ENCODE results near the gene LRRK2.
"Not testable (repeated sequence)": the region's sequence is repeated elsewhere in the genome, so short reads cannot be mapped to it uniquely, and the experiment has no call there.

Gene LRRK2

DNA sequence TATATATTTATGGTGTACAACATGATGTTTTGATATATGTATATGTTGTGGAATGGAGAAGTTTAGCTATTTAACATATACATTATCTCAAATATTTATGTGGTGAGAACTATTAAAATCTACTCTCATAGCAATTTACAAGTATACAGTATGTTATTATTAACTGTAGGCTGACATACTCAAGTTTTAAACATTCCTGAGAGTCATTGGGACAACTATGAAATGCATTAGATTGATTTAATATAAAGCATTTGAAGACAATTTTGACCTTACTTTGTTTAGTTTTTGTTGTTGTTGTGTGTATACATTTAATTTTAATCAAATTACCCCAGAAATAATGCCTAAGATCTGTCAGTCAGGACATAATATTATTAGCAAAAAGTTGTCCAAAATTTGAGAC is 99.5 kb downstream of the LRRK2 start:
- DNase-seq: no peak

GRCh38 chr12:40325349-40325960 is 100.7 kb downstream of the LRRK2 start:
- DNase-seq: no peak

DNA sequence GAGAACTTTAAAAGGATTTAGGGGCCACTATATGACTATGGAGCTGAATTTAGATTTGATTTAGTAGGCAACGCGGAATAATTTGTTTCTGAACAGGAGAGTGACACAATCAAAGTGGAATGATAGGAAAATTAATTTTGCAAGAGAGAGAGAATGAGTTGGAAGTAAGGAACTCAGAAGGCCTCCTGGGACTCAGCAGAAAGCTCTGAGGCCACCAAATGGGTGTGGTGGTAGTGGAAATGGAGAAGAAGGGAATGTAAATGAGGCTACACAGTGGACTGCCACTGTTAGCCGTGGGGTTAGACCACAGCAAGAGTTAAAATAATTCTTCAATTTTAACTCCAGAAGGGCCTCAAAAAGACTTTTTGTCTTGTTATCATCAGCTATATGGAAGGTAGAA is 102.7 kb downstream of the LRRK2 start:
- no peak for DNase-seq

GRCh38 chr12:40330180-40330579 is 105.4 kb downstream of the LRRK2 start:
- DNase-seq: no peak

DNA sequence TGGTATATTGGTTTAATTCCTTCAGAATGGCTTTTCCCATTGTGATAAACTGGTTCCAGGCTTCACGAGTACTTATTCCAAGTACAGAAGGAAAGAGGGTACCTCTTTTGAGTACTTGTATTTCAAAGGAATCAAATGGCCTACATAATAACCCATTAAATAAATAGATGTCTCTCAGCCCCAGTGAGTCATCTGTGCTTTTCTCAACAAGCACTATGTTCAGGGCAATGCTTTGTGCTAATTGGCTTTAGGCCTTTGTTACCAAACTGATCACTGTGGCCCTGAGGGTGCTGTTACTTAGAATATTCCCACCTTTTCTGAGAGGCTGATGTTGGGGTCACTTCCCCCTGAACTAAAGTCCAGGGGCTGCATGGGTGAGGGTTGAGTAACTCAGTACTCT is 107.1 kb downstream of the LRRK2 start:
- no peak for DNase-seq

DNA sequence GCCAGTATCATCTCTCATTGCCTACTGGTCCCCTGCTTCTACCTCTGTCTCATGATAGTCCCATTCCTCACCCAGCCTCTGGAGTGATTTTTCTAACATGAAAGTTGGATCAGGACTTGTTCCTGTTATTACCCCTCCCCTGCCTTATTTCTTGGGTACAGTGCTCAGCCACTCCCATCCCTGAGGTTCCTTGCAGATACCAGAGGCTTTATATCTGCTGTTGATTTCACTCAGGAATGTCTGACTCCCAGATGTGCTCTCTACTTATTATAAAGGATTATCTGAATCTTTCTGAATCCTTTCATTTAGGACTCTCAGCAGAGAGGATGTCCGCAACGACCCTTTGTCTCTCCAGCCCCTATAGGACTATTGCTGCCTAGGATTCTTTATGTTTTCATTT is 111.2 kb downstream of the LRRK2 start:
- DNase-seq: no peak

GRCh38 chr12:40336573-40337199 is 111.9 kb downstream of the LRRK2 start:
- DNase-seq: no peak

- no peak for DNase-seq
Measured at GRCh38 chr12:40338071-40338470, 113.3 kb downstream of the LRRK2 start.

DNA sequence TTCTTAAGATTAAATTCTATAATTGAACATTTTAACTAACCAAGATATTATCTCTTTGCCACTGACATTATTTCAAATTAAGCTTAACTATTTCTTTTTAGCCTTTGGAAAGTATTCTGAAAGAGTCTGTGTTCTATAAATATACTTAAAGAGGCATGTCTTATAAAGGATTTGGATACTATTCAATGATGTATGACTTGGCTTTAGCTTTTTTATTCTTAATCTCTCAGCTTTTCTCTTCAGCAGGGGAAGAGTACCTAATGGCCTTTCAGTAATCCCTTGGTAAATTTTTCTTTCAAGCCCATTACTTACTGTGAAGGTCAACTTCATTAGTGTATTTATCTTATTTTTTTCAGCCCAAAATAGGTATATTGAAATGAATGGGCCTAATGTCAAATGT is 113.8 kb downstream of the LRRK2 start:
- DNase-seq: no peak

GRCh38 chr12:40342010-40342409 is 117.2 kb downstream of the LRRK2 start:
- no peak for DNase-seq

GRCh38 chr12:40343124-40343523 is 118.3 kb downstream of the LRRK2 start:
- DNase-seq: no peak

DNA sequence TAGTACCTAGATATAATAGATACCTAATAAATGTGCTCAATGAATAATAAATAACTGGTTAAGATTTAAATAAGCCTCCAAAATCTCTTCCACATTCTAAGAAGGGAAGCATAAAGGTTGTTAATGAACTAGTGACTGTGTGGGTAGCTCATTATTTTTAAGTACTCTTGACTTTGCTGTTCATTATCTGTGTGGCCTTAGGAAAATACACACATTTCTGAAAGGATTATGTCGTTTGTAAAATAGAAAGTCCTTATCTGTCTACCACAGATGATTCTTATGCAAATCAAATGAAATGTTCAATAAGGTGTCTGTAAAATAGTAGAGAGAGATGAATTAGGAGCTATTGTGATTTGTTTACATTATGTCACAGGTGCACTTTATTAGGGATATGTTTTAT is 119.5 kb downstream of the LRRK2 start:
- DNase-seq: no peak

GRCh38 chr12:40351976-40352375 is 127.2 kb downstream of the LRRK2 start:
- no peak for DNase-seq

- DNase-seq: no peak
Measured at GRCh38 chr12:40375076-40375475, 150.3 kb downstream of the LRRK2 start.

DNA sequence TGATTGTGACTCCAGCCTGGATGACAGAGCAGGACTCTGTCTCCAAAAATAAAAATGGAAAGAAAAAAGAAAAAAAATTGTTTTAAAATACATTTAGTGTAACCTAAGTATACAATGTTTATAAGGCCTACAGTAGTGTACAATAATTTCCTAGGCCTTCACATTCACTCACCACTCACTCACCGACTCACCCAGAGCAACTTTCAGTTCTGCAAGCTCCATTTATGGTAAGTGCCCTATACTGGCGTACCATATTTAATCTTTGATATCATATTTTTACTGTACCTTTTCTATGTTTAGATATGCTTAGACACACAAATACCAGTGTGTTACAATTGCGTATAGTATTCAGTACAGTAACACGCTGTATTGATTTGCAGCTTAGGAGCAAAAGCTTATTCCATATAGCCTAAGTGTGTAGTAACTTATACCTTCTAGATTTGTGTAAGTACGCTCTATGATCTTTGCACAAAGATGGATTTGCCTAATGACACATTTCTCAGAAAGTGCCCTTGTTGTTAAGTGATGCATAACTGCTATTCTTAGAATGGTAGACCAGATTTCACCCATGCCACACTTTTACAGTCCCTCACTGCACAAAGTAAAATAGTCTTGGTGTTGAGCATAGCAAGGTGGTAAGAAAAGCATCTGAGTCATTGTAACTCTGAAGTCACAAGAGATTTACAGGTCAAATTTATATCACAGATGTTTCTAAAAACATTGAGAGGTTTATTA is 151.9 kb downstream of the LRRK2 start:
- no peak for DNase-seq

DNA sequence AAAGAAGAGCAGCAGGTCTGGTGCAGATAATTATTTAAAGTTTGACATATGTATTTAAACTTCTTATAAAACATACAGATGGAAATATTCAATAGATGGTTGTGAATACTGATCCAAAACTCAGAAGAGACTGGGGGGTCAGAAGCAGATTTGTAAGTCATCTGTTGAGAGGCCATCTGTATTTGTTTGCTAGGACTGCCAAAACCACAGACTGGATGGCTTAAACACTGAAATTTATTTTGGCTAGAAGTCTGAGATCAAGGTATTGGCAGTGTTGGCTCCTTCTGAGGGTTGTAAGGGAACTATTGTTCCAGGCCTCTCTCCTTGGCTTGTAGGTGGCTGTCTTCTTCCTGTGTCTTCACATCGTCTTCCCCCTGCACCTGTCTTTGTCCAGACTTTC is 153.9 kb downstream of the LRRK2 start:
- DNase-seq: no peak

GRCh38 chr12:40382217-40382616 is 157.4 kb downstream of the LRRK2 start:
- DNase-seq: no peak

DNA sequence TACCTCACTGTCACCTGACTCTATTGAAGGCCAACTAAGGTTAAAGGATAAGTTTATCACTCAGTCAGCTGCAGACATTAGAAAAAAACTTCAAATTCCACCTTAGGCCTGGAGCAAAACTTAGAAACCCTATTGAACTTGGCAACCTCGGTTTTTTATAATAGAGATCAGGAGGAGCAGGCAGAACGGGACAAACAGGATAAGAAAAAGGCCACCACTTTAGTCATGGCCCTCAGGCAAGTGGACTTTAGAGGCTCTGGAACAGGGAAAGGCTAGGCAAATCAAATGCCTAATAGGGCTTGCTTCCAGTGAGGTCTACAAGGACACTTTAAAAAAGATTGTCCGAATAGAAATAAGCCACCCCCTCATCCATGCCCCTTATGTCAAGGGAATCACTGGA is 162.5 kb downstream of the LRRK2 start:
- not testable (repeated sequence) for DNase-seq

GRCh38 chr12:40390980-40391379 is 166.2 kb downstream of the LRRK2 start:
- DNase-seq: no peak

GRCh38 chr12:40393026-40393425 is 168.2 kb downstream of the LRRK2 start:
- no peak for DNase-seq

GRCh38 chr12:40399656-40400055 is 174.9 kb downstream of the LRRK2 start:
- DNase-seq: no peak

DNA sequence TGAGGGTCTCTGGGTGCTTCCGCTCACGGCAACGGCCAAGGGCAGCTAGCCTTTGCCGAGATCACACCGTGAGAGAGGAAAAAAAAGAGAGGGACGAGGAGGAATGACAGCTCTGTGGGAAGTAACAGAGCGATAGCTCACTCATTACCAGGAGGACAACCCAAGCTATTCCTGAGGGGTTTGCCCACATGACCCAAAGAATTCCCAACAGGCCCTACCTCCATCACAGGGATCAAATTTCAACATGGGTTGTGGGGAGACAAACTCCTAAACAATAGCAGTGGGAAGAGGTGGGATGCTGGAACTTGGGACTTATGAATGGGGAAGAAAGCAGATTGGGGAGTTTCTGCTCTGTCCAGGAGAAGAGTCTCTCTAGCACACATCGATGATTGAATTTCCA is 180.6 kb downstream of the LRRK2 start:
- no peak for DNase-seq
